ENCODE results near the gene KRT9.
"Not testable (repeated sequence)": the region's sequence is repeated elsewhere in the genome, so short reads cannot be mapped to it uniquely, and the experiment has no call there.

The KRT9 gene, protein sequence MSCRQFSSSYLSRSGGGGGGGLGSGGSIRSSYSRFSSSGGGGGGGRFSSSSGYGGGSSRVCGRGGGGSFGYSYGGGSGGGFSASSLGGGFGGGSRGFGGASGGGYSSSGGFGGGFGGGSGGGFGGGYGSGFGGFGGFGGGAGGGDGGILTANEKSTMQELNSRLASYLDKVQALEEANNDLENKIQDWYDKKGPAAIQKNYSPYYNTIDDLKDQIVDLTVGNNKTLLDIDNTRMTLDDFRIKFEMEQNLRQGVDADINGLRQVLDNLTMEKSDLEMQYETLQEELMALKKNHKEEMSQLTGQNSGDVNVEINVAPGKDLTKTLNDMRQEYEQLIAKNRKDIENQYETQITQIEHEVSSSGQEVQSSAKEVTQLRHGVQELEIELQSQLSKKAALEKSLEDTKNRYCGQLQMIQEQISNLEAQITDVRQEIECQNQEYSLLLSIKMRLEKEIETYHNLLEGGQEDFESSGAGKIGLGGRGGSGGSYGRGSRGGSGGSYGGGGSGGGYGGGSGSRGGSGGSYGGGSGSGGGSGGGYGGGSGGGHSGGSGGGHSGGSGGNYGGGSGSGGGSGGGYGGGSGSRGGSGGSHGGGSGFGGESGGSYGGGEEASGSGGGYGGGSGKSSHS

DNA sequence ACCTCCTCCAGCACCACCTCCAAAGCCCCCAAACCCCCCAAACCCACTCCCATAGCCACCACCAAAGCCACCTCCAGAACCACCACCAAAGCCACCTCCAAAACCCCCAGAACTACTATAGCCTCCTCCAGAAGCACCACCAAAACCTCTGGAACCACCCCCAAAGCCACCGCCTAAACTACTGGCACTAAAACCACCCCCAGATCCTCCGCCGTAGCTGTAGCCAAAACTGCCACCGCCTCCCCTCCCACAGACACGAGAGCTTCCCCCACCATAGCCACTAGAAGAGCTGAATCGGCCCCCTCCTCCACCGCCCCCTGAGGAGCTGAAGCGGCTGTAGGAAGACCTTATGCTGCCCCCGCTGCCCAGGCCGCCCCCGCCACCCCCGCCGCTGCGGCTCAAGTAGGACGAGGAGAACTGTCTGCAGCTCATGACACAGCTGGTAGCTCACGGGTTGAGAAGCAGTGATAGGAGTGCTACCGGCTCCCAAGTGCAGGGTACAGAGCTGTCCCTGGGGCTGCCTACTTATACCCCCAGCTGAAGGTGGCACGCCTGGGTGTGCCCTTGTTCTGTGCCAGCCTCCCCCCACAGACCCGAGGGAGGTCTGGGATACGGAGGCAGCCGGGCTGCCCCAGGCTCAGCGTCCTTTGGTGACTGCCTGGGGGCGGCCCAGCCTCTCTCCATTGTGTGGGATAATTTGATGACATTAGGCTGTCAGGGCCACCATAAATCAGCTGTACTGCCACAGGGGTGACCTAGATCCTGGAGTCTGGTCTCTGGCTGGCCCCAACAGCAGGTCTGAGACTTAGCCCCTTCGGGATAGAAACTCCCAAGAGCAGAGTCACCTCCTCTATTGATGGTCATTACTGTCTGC lies at the start of gene KRT9:
KRT9 (minus strand) TSS at position 499 of the 874 bp plus-strand sequence; CDS start at position 432, 67 bp downstream.
- no peak for DNase-seq

DNA sequence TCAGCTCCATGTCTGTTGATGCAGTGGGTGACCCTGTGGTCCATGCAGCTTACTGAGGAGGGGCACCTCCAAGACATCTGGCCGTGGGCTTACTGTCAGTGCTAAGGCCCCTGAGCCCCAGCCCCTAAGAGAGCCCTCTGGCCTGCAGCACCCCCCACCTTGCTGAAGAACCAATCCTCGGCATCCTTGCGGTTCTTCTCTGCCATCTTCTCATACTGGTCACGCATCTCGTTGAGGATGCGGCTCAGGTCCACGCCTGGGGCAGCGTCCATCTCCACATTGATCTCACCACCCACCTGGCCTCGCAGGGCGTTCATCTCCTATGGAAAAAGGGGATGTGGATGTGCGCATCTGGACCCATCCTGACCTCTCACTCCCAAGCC lies 49.6 kb upstream of the KRT9 start:
- not testable (repeated sequence) for DNase-seq

DNA sequence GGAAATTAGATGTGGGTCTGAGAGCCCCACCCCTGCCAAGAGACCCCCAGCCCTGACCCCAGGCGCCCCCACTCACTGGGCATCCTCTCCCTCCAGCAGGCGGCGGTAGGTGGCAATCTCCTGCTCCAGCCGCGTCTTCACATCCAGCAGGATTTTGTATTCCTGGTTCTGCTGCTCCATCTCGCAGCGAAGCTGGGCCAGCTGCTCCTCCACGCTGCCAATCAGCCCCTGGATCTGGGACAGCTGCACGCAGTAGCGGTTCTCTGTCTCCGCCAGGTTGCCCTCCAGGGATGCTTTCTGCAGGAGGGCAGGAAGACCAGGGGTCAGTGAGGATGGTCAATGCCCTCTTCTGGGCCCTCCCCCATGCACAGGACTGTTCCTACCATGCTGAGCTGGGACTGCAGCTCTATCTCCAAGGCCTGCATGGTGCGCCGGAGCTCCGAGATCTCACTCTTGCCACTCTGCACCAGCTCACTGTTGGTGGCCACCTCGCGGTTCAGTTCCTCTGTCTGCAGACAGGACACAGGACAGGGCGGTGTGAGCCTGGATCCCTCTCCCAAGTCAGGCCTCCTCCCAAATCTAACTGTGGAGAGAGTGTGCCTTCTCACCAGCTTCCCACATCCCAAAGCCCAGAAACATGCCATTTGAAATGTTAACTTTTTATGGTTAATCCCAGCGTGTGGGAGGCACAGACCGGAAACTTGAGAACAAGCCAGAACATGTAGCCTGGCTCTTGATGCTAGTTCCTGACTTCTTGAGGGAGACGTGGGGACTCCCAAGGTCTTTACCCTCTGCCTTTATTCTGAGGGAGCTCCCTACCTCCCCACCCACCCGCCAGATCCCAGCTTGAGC lies 49.0 kb upstream of the KRT9 start:
- no peak for DNase-seq

DNA sequence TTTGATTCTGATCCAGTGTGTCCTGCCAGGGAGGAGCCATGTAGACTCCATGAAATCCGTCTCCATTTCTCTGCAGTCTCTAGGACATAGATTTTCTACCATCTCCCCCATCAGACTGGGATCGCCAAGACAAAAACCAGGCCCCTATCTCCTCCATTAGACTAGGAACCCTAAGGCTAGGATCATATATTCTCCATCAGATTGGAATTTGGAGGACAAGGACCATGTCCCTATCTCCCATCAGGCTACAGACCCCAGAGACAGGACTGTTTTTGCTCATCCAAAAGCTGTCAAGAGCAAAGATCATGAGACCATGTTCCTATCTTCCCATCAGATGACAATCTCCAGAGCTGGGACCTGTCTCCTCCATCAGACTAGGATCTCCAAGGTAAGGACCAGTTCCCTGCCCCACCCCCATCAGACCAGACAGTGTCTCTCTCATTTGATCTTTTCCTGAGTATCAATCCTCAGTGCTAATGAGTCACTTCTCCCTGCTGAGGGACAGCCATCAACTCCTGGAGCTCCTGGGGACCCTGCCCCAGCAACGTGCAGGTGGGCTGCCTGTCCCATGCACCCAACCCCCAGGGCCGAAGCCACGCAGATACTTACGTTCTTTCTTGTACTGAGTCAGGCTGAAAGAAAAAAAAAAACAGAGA lies 48.2 kb upstream of the KRT9 start:
- not testable (repeated sequence) for DNase-seq

DNA sequence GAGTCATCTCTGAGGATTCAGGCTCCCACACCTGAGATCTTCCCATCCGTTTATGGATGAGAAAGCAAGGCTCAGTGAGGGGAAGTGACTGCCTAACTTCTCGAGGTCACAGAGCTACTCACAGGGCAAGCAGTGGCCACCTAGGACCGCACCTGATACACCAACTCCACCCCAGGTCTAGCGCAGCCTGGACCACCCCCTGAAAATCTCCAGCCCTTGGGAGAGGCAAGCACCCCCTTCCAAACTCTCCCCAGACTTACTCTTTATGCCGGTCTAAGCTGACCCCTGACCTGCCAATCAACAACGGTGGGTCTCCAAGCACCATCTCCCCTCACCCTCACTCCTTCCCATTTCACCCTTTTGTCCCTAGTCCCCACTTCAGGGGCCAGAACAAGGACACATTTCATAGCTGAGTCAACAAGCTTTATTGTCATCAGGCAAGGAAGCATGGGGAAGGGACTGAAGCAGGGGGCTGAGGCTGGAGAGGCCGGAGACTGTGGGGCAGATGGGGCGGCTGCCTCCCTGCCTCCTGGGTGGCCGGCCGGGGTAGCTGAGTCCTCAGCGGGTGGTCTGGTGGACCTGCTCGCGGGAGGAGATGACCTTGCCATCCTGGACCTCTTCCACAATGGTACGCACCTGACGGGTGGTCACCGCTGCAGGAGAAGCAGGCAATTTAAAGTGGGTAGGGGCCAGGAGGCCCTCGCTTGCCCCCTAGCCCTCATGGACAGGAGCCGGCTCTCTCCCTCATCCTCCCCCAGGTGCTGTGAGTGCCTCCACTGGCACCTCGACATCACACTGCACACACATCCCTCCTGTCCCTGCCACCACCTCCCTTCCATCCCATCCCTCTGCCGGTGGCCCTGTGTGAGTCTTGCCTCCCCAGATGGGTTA lies 47.4 kb upstream of the KRT9 start:
- no peak for DNase-seq

GRCh38 chr17:41618341-41619035 lies 46.6 kb upstream of the KRT9 start:
- no peak for DNase-seq

GRCh38 chr17:41617698-41618097 lies 45.8 kb upstream of the KRT9 start:
- no peak for DNase-seq

DNA sequence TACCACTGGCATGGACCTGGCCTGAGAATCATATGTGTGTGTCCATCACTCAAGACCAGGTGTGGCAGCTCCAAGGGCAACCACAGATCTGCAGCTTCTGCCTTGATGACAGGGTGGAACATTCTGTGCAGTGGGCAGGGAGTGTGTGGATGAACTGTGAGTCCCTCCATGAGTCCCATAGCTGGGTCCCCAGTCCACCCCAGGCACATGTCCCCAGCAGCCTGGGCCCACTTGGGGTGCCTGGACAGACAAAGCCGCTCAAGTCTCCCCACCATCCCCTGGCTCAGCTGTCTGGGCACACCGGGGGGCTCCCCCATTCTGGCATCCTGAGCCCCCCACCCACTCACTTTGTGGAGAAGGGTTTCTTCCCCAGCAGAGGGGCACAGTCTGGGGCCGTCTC lies 45.3 kb upstream of the KRT9 start:
- no peak for DNase-seq

DNA sequence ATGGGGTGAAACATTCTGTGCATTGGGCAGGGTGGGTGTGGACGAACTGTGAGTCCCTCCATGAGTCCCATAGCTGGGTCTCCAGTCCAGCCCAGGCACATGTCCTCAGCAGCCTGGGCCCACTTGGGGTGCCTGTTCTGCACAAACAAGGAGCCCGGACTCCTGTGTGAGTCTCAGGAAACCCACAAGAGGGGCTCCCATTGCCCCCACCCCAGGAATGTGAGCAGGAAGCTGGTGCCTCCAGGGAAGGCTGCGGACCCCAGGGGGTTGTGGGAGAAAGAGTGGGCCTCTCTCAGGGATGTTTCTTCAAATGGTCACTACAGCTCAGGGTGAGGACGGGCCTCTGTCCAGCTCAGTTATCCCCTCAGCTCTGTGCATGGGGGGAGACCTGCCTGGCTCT lies 44.6 kb upstream of the KRT9 start:
- not testable (repeated sequence) for DNase-seq

DNA sequence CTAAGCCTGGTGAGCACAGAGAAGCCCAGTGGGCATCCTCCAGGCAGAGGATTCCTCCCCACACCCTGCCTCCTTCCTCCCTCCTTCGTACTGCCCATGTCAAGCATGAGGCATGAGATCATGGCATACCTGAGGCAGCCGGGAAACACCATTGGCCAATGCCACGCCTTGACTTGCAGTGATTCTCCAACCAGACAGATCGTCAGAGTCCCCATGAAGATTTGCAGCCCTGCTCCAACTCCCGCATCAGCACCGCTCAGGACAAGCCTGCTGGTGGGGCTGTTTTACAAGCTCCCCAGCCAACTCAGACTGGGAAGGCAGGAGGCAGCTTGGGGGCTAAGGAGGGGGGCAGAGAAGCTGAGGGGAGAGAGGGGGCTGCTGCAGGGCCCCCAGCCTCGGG lies 43.6 kb upstream of the KRT9 start:
- no peak for DNase-seq

GRCh38 chr17:41614767-41615166 lies 42.9 kb upstream of the KRT9 start:
- not testable (repeated sequence) for DNase-seq

GRCh38 chr17:41614098-41614497 lies 42.2 kb upstream of the KRT9 start:
- DNase-seq: no peak

DNA sequence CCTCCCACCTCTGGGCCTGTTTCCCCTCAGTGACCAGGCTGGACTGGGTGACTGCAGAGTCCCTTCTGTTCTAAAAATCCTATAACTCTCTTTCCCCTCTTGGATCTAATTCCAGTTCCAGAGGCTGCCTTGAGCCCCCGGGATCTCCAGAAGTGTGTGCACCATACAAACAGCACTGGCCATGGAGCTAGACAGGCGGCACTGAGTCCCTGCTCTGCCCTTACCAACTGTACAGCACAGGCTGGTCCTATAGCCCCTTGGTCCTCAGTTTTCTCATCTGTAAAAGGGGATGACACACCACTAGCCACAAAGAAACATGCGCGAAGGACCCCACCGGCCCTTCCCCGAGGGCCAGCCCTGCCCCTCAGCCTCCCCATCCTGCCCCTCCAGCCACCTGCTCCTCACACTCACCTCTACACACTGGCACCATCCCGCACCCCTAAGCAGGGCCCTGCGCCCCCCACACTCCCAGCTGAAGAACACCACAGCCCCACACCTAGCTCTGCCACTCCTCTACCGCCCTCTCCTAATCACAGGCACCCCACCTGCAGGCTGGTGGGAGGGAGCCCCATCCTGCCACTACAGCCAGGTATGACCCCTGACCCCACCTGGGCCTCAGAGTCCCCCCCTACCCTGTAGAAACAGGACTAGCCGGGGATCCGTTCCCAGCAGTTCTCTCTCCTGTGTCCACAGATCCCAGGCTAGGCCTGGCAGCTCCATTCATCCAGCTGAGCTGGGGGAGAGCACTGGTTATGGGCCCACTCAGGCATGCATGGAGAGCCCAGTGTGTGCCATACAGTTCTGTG lies 41.6 kb upstream of the KRT9 start:
- no peak for DNase-seq

- not testable (repeated sequence) for DNase-seq
Measured at GRCh38 chr17:41612376-41613160, 40.7 kb upstream of the KRT9 start, which contains the start of gene KRT16. TSS of gene KRT16 (minus strand) at chr17:41612767. CDS start at chr17:41612688, 79 bp downstream.

DNA sequence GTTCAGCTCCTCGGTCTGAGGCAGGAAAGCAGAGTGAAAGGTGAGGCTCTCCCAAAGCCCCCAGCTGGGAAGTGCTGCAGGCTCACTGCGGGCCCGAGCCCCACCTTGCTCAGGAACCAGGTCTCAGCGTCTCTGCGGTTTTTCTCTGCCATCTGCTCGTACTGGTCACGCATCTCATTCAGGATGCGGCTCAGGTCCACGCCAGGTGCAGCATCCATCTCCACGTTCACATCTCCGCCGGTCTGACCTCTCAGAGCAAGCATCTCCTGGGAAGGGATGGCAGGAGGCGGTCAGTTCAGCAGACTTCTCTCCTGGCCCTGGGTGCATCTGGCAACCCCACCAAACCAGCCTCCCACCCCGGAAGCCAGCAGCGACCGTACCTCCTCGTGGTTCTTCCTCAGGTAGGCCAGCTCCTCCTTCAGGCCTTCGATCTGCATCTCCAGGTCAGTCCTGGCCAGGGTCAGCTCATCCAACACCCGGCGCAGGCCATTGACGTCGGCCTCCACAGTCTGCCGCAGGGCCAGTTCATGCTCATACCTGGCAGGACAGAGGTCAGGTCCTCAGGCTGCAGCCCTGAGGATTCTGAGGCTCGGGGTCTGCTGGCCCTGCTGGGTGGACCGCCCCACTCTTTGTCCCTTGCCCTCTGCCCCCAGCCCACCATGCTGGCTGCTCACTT lies 39.2 kb upstream of the KRT9 start:
- DNase-seq: no peak

DNA sequence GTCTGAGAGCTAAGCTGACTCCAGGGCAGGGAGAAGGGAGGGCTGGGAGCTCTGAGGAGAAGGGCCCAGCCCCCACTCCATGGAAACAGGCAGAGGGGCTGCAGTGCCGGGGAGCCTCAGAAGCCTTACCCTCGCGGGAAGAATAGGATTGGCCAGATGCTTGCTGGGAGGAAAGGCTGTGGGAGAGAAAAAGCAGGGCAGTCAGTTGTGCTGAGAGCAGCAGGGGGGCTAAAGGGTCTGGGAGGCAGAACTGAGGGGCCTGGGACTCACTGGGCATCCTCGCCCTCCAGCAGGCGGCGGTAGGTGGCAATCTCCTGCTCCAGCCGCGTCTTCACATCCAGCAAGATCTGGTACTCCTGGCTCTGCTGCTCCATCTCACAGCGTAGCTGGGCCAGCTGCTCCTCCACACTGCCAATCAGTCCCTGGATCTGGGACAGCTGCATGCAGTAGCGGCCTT lies 38.2 kb upstream of the KRT9 start:
- not testable (repeated sequence) for DNase-seq

GRCh38 chr17:41606930-41607329 lies 35.1 kb upstream of the KRT9 start:
- DNase-seq: not testable (repeated sequence)

- no peak for DNase-seq
Measured at GRCh38 chr17:41602524-41602923, 30.7 kb upstream of the KRT9 start.
